Hypothalamus (tissue), 51 donors: Measurements from ENCODE around the gene SPATA16.
"Not testable (repeated sequence)": the region's sequence is repeated elsewhere in the genome, so short reads cannot be mapped to it uniquely, and the experiment has no call there.

Experiments used
- DNase-seq, 51 donors: peaks; one replicate each; lab custom pipeline; 2025; lab: John Stamatoyannopoulos, UW

The SPATA16 gene

DNA sequence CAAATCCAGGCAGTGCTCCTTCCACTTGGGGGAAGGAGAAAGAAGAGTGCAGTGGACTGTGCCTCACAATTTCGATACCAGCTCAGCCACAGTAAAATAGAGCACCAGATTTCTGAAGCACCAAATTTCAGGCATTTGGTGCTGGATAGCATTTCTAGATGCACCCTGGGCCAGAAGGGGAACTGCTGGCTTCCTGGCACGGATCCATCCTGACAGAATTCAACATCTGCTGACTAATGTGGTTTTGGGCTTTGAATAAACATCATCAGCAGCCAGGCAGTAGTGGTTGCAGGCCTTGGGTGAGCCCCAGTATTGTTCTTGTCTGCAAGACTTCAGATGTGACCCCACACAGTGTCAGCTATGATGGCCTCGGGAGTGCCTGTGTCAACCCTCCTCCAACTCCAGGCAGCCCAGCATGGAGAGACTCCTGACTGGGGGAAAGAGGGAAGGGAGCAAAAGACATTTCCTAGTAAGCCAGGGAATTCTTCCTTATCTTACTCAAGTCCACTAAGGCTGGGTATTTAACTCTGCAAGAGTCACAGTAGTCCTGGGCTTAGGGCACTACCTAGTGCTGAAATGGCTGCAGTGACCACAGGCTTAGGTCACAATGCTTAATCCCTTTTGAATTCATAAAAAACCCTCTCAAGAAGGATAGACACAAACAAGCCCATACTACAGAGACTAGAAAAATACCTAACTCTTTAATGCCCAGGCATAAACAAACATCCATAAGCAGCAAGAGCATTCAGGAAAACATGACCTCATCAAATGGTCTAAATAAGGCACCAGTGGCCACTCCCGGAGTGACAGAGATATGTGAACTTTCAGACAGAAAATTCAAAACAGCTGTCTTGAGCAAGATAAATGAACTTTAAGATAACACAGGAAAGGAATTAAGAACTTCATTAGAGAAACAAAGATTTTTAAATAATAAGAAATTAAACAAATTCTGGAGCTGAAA, 74.7 kb downstream of the SPATA16 start:
- no peak for DNase-seq

DNA sequence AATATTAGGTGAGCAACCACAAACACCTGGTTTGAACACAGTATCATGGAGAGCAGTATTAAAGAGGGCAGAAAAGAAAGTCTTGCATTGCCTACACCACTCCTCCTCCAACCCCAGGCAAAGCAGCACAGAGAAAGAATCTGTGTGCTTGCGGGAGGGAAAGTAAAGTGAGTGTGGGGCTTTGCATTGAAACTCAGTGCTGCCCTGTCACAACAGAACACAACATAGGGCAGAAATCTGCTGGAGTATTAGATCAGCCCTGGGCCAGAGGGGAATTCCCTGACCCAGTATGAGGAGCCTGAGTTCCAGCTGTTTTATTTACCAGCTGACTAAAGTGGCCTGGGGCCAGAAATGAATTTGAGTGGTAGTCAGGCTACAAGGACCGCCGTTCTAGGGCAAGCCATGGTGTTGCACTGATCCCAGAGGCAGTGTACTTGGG, 75.5 kb downstream of the SPATA16 start:
- no peak for DNase-seq

DNA sequence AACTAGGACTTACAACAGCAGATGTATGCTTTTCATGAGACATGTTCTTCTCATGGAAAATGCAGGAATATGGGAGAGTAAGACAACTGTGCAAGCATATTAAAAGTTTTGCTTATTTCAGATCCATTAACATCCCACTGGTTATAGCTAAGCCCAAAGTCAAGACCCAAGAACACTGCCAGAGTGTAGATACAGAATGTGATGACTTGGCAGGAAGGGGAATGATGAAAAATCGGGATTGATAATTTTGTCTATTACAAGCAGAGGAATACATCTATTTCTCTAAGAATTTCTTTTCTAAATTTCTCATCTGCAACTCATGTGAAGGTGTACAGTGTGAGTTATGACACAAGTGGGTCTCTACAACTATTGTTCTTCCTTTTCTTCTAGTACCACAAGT, 76.4 kb downstream of the SPATA16 start:
- DNase-seq, result no peak

DNA sequence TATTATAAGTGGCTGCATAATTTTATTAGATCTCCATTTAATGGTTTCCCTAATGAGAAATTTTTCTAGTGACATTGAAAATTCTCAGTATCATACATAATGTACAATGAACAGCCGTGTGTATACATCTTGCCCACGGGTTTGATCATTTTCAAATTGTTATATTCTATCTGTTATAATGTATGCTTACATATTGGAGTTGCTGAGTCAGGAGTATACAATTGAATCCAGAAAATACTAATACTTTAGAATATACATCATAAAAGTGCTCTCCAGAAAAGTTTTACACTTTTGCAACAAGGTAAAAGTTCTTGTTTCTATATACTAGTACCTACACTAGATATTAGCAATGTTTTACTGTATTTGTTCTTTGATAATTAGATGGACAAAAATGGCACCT, 82.8 kb downstream of the SPATA16 start:
- DNase-seq, result no peak

DNA sequence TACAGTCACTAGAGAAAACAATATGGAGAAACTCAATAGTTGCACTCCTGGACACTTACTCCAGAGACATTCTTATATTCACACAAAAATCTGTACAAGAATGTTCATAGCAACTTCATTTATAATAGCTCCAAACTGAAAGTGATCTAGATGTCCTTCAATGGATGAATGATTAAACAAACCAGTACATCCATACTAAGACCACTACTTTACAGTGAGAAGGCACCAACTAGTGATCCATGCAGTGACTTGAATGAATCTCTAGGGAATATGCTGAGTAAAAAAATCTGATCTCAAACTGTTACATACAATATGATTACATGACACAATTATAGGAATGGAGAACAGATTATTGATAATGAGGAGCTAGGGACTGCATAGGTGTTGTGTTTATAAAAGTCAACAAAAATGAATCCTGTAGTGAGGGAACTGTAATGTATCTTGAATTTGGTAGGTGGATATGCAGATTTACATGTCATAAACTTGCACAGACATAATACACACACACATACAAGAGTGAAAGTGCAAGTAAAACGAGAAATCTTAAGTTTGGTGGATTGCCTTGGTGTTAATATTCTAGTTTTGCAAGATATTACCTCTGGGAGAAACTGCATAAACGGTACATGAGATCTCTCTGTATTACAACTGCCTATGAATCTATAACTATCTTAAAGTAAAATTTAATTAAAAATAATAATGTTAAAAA, 85.7 kb downstream of the SPATA16 start:
- no peak for DNase-seq

DNA sequence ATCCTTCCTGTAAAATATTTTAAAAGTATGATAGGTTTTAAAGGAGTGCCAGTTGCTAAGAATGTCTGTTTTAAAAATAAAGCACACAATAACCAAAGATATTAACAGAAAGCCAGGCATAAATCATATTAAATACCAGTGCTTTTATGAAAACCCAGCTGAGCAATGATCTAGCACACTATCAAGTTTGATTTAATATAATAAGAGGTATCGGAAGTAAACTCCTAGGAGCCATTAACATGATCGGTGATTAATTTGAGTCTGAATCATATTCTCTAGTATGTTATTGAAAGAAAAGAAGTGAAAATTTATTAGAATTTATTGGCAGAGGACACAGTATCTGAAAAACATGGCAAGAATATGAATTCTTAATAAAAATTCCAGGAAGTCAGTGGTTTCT, 91.7 kb downstream of the SPATA16 start:
- no peak for DNase-seq

DNA sequence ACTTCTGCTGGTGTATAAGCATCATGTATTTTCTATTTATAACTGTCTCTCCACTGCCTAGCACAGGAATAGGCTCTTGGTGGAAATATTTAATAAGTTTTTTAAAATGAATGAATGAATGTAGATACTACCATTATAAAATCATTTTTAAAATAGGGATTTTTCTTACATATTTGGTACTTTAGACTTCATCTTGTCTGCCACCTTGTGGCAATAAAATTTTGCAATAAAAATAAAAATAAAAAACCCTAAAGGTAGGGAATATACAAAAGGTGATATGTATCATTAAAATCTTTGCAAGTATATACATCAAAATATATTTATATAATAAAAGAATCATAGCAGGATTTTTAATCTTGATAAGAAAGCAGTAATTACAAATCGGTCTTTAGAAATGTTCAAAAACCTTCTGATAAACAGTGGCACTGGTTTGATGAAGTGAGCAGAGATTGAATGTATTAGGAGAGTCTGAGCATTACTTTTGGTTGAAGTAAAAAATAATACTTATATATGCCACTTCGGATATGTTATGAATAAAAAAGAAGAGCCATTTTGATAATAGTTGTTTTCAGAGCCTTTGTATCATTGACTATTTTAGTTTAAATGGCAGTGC, 95.2 kb downstream of the SPATA16 start:
- DNase-seq, result no peak

DNA sequence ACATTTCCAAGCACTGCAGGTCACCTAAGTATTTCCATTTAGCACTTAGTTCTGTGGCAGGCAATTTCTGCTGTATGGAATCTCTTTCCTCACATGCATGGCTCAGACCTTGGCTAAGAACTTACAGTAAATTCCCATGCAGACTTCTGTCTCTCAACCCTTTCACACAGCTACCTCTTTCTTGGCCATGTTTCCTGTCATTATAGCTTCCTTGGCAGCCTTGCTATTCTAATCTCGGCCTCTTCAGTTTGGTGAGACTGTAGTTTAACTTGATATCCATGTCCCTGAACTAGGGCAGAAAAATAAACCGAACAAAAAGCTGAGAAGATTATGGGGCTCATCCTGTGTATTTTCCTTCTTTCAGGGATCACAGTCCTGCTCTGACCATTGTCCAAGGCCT, 96.0 kb downstream of the SPATA16 start:
- no peak for DNase-seq

DNA sequence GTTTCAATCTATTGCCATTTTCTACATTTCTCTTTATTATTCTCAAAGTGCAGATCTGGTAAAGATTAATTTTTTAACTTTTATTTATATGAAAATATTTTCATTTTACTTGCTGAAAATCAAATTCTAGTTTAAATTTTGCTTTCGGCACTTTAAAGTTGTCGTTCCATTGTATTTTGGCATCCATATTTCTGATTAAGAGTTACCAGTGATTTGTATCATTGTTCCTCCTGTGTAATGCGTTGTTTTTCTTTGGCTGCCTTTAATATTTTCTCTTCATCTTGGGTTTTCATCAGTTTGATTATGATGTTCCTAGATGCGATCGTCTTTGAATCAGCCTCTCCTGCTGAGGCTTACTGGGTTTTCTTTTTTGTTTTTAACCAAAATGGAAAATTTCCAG, 97.3 kb downstream of the SPATA16 start:
- no peak for DNase-seq

DNA sequence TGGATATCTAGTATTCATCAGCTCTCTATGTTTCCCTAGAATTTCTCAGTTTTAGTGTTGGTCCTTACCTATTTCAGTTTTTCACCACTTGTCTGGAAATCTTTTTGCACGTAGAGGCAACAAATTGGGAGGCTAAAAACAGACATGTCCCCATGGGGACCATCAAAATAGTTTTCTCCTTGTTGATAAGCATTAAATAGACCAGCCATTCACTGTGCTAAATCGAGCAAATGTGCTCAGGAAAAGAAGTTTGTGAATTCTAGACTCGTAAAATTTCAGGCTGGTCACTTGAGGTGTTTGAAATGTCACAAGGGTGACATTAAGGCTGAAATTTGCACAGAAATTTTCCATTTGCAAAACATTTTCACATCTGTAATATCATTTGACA, 102.6 kb downstream of the SPATA16 start:
- no peak for DNase-seq

DNA sequence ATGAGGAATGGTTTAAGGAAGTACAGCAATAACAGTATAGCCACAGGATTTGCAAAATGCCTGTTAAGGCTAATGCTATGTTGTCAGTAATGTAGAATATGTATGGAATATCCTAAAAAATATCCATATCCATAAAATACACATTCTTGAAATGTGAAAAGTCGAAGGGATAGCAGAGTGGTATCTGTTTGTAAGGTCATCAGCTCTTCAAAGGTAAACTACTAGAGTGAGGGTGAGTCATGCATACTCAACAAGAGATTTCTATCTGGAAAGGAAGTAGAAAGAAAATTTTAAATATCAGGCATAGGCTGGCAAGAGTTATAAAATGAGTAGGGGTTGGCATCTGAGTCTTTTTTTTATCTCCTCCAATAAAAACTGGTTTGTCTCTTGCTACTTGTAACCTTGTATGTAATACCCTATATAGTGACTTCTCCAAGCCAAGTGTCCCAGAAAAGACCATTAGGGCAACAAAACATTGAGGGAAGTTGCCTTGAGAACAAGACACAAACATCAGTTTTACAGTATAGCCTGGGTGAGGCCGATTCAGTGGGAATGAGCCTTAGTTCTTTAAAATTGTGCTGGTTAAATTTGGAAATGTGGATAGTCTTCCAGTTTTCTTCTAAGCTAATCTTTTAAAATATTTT, 103.1 kb downstream of the SPATA16 start:
- no peak for DNase-seq

DNA sequence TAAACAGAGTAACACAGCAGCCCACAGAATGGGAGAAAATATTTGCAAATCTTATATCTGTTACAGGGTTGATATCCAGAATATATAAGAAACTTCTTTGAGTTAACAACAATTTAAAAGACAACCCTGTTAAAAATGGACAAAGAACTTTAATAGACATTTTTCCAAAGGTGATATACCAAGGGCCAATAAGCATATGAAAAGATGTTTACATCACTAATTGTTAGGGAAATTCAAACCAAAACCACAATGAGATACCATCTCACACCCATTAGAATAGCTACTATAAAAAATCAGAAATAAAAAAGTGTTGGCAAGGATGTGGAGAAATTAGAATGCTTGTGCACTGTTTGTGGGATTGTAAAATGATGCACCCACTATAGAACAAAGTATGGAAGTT, 110.8 kb downstream of the SPATA16 start:
- no peak for DNase-seq

DNA sequence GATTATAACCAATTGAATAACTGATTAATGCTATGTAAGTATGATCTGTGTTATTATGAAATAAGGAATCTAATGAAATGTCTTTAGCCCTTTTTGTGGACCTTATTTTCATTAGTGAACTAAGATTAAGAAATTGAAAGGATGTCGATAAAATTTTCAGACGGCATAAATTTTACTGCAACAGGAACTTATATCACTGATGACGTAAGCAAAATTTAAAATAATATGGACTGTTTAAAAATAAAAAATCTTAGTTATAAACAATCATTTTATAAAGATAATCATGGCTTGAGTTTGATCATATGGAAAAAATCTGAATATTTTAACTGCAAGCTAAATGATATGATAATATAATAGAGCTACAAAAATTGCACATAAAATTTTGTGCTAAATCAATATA, 112.7 kb downstream of the SPATA16 start:
- DNase-seq, result no peak

DNA sequence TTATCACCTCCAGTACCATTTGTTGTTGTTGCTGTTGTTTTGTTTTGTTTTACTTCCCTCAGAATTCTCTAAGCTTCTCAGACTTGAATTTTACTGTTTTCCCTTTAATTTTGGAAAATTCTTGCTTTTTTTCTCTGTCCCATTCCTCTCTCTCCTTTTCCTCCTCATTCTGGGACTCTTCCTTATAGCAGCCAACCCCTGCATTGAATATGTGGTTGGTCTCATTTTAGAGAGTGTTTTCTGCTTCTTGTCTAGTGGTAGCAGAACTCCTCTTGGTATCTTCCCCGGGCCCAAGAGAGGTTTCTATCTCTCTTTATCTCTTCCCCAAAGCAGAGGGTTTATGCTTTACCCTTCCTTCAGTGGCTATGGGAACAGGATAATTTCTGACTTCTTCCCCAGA, 113.6 kb downstream of the SPATA16 start:
- DNase-seq, result no peak

DNA sequence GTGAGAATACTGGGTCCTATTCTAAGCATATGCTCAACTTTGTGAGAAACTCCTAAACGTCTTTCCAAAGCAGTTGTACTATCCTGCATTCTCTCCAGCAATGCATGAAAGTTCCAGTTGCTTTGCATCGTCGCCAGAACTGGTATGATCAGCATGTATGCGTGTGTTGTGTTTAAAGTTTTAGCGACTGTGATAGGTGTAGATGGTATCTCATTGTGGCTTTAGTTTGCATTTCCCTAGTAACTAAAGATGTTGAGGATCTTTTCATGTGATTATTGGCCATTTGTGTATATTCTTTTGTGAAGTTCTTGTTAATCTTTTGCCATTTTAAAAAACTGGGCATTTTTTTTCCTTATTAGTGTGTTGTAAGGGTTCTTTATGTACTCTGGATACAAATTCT, 115.1 kb downstream of the SPATA16 start:
- no peak for DNase-seq

DNA sequence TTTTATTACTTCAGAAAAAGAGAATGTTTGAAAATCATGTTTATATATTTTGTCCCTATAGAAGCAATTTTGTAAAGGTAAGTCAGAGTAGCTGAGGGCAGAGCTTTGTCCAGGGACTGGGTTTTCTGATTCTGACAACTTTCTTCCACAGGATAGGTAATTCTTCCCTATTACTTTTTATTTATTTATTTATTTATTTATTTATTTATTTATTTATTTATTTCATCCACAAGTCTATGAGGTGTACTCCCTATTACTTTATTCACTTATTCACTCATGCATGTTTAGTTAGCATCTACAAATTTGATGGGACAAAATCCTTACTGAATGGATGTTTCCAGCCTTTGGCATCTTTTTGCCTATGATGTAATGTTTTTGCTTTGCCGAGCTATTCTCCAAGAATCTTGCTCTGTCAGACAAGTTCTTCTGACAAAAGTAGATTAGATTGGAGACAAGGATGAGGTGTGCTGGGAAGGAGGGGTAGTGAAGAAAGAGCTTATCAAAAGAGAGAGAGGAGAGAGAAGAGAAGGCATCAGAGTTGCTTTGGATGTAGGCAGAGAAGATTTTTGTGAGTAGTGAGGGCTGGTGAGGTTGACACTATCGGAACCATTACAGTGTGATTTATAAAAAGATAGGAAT, 119.4 kb downstream of the SPATA16 start:
- no peak for DNase-seq

DNA sequence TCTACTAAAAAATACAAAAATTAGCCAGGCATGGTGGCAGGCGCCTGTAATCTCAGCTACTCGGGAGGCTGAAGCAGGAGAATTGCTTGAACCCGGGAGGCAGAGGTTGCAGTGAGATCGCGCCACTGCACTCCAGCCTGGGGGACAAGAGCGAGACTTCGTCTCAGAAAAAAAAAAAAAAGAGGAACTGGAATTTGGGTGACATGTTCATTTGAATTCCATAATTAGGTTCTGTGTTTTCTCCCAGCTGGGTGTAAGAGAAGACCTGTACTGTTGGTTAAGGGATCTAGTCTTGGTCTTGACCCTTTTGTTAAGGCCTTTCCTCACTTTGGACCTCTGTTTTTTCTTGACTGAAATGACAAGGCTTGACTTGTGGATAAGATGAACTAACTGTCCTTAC, 120.9 kb downstream of the SPATA16 start:
- not testable (repeated sequence) for DNase-seq

DNA sequence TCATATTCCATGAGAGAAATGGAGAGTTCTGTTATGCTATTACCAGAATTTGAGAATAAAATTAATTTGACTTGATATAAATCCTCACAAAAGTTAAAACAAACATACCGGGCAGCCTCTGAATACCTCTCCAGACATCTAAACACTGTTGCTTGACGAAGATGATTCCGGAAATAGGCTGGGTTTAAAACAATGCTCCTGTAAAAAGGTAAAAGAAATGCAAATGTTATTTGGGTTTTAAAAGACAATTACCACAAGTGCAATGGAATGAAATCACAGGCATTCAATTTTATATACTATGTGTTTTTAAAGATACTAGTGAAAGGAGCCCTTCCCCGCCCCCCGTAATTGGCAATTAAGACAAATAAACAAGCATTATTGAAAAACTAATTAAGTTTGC, 121.7 kb downstream of the SPATA16 start:
- no peak for DNase-seq

DNA sequence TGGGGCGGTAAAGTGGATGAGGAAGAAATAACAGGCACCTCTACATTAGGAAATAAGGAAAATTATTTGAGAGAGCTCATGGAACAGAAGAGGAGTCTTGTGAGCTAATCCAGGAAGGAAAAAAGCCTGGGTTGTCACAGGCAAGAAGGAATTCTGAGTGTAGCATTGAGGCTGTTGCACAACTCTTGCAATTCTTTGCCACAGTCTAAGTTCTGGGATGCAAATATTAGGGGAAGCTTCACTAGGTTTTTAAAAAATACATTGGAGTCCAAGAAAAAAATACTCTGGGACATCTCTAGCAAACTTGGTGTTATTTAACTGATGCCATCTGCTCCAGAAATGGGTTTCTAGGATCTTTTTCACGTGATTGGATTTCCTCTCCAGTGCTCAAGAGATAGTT, 122.3 kb downstream of the SPATA16 start:
- DNase-seq, result no peak

DNA sequence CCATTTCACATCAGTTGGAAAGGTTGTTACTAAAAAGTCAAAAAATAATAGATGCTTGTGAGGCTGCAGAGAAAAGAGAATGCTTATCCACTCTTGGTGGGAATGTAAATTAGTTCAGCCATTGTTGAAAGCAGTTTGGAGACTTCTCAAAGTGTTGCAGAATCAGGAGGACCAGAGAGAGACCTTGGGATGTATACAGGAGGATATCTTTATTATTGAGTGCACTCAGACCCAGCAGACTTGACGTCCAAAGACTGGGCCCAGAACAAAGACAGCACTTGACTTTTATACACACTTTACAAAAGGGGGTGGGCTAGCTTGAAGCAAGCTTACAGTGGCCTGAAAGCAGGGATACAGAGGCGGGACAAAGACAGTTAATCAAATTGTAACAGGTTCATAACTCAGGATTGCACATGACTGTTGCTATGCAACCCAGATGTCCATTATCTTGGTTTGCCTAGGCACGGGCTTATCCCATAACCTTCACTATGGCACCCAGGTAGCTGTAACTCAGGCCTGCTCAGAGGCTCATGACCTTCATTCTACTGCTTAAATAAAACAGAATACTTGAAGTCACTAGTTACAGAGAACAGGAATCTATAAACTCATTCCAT, 127.7 kb downstream of the SPATA16 start:
- no peak for DNase-seq
